Melanocyte of skin (primary cell): ENCODE data around the gene ADCY3. TPM values are rescaled to one million over a fixed set of nuclear protein-coding genes. Genes with fewer than 3 reads are reported as not detected.

ENCODE experiments used
- small RNA-seq, 2 donors: library from RNA; depleted of rRNA; stranded (forward); fragments of <200 nt; gene quantifications; one replicate each; pipeline ENCODE3, GENCODE V24; 2012
- total RNA-seq, 2 donors: library from RNA; depleted of rRNA; stranded (reverse); fragments of >200 nt; gene quantifications; 2 replicates each; pipeline ENCODE4 v1.2.3, GENCODE V29; 2012

ADCY3 gene
- 10 to 100 TPM; 32.7 to 38.3 TPM for total RNA-seq

GRCh38 chr2:24920098-24920808 is at the start of gene ADCY3:
ADCY3 (minus strand) TSS chr2:24920237; CDS start chr2:24918987, 1,250 bp downstream.

DNA sequence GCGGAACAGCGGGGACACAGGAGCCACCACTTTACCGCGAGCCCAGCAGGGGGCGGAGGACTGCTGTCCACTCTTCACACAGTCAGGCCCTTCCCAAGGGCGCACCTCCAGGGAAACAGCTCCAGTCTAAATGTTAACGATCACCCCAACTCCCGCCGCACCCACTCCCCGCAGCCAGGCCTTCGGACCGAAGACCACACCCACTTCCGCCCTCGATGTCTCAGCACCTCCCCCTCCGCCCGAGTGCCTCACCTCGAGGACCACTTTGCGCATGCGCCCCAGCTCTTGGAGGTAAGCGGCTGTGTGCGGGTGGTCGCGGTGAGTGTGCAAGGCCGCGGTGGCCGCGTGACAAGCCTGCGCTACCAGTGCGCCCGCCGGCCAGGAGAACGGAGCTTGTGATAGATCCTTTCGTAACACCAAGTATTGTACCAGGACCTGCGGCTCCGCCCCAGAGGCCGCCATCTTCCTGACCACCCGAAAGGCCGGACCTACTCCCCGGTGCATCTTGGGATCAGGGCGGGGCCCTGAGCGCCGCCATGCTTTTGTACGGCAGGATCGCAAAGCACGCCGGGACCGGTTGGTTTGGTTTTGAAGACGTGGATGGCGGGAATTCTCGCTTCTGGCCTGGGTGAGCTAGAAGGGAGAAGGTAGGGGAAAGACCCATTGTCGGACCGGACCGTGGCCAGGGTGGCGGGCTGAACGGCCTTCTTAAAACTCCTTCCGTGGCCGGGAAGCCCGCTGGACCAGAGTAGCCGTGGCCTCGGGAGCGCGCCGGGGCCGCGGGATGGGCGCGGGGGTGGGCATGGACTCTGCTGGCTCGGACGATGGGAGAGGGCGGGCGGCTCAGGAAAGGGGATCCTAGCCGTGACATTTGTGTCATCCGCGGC is 126.9 kb downstream of the ADCY3 start, which contains the start of the genes CENPO and PTRHD1:
Gene CENPO, plus strand, starts transcription at position 552 of the 887 bp plus-strand sequence. CDS start 495 bp downstream, outside the sequence.
Gene PTRHD1, minus strand, starts transcription at position 518 of the 887 bp plus-strand sequence. Its CDS starts 14 bp downstream, at position 504.

Small RNAs within 50 kb of the gene (small RNA-seq; reads per million reads assigned to genes)
- 0 reads per million in 2 donors for gene AC013267.1
- gene RF00016: 0 to 0.09 reads per million in 2 donors

Other genes with a start within 250 kb of the ADCY3 start
- 10 to 100 TPM; 19.0 to 20.3 TPM for gene PTRHD1, start 126.8 kb downstream of the ADCY3 start, total RNA-seq
- 10 to 100 TPM; 15.5 to 36.6 TPM for gene CENPO, start 126.8 kb downstream of the ADCY3 start, total RNA-seq
- gene DNAJC27, start 51.7 kb upstream of the ADCY3 start, total RNA-seq: 1 to 10 TPM; 4.3 to 6.5 TPM
- 10 to 100 TPM; 24.0 to 37.9 TPM for gene EFR3B, start 121.8 kb upstream of the ADCY3 start, total RNA-seq
- gene POMC, start 248.3 kb upstream of the ADCY3 start, total RNA-seq: 10 to 100 TPM; 12.0 to 15.8 TPM